GM19238 (cell line): ENCODE data around the gene MAP2K3.
"Not testable (repeated sequence)": the region's sequence is repeated elsewhere in the genome, so short reads cannot be mapped to it uniquely, and the experiment has no call there.

Source experiments
- DNase-seq: peaks from one replicate; pipeline ENCODE4 v3.0.0; 2011; ENCODE audit warnings: low spot score; ENCODE audit not compliant: insufficient read length

The MAP2K3 gene

GRCh38 chr17:21296097-21297025 is 11.8 kb downstream of the MAP2K3 start:
- DNase-seq = no peak

DNA sequence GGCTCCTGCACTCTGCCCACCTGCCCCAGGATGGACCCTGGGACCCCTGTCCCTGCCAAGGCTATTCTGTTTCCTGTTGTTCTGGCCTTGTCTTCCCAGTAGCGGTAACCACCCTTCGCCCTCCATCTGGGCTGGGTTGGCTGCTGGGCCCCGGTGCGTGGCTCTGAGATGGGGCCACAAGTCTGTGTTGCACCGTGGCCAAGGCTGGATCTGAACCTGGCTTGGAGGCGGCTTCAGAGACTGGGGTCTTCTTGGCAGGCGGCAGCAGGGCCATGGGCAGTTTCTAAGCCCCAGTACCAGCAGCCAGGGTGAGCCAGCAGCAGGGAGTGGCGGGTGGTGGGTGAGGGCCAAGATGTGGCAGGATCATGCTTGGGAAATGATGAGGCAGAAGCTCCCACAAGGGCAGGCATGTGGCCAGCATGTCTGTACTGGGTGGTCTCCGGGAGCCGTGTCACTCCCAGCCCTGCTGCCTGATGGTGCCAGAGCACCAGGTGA is 12.6 kb downstream of the MAP2K3 start:
- no peak for DNase-seq

GRCh38 chr17:21297597-21297996 is 13.1 kb downstream of the MAP2K3 start:
- DNase-seq = no peak

GRCh38 chr17:21298056-21298982 is 13.8 kb downstream of the MAP2K3 start:
- DNase-seq = no peak

DNA sequence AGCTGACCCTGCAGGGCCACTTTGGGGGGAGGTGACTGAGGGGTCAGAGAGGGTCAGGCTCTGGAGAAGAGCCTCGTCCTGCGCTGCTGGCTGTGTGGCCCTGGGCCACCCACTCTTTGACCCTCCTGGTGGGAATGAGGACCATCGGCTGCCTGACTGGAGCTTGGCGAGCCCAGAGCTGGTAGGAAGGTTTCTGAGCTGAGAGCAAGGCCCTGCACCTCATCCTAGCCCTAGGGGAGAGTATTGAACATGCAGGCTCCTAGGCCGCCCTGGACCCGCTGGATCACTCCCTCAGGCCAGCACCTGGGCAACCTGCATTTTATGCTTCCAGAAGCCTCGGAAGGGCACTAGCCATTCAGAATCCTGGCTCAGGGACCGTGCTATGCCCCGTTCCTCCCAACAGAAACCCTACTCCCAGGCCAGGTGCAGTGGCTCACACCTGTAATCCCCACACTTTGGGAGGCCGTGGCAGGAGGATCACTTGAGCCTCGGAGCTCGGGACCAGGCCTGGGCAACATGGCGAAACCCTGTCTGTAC is 14.5 kb downstream of the MAP2K3 start:
- DNase-seq = no peak

DNA sequence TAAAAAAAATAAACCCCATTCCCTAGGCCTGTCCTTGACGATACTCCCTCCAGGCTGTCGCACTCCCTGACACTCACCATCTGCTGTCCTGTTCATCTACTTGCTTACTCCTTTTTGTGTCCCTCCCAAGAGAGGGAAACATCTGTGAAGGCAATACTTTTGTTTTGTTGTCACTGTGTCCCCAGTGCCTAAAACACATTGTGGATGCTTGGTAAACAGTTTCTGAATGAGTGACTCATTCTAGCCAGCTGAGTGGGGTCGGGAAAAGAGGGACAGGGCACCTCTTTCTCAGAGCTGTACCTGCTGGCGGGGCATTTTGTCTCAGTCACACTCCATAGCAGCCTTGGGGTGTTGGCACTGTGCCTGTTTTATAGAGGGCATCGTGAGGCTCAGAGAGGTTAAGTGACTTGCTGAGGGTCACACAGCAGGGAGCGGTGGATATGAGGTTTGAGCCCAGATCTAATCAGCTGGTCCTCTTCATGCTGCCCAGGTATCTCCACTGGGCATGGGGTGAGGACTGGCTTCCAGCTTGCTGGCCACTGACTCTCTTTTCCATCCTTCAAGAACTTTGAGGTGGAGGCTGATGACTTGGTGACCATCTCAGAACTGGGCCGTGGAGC is 15.6 kb downstream of the MAP2K3 start:
- no peak for DNase-seq

DNA sequence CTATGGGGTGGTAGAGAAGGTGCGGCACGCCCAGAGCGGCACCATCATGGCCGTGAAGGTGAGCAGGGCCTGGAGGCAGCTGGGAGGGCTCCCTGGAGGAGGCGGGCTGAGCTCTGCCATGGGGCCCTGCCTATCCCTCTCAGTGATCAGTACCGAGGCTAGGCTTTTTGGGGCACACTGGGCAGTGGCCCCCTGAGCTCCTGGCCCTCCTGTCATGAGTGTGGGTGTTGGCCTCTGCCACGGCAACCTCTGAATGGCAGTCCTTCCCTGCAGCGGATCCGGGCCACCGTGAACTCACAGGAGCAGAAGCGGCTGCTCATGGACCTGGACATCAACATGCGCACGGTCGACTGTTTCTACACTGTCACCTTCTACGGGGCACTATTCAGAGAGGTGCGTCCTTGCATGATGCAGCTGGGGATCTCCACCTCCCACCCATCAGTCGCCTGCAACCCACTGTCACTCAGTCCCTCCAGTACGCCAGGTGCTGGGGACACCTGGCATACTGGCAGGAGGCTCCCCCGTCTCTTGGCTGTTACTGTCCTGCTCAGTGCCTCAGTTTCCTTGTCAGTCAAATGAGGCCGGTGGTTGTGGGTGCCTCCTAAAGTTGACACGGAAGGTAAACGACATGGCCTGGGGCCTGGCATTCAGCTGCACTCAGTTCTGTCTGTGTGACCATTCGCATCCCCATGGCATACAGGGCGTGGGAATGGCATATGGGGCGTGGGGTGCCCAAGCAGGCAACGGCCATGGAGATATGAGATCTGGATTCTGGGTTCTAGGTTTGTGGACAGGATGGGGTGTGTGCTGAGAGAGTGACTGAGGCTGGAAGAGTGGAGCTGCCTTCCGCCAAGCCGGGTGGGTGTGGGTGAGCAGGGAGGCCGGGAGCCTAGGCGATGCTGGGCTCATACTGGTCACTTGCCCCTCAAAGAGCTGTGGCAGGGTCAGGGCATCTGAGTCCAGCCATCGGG is 16.4 kb downstream of the MAP2K3 start:
- no peak for DNase-seq

- no peak for DNase-seq
These were observed 17.4 kb downstream of the MAP2K3 start for GRCh38 chr17:21301593-21302550.

GRCh38 chr17:21302711-21303425 is 18.4 kb downstream of the MAP2K3 start:
- no peak for DNase-seq

- DNase-seq = no peak
These were observed 19.0 kb downstream of the MAP2K3 start for GRCh38 chr17:21303441-21304065.

DNA sequence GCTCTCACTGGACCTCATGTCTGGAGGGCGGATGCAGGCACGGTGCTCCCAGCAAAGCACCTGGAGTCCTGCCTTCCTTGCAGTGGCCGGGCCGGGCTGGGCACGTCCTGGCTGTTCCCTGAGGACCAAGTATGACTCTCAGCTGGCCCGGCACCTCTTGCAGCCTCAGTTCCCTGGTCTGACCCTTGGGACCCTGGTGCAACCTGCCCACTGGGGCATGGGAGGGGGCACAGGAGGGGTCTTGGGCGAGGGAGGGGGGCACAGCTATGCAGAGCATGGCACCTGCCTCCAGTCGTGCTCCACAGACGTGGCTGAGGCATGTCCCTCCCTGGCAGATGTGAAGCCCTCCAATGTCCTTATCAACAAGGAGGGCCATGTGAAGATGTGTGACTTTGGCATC is 19.6 kb downstream of the MAP2K3 start:
- no peak for DNase-seq

- not testable (repeated sequence) for DNase-seq
These were observed 20.1 kb downstream of the MAP2K3 start for GRCh38 chr17:21304551-21305151.

DNA sequence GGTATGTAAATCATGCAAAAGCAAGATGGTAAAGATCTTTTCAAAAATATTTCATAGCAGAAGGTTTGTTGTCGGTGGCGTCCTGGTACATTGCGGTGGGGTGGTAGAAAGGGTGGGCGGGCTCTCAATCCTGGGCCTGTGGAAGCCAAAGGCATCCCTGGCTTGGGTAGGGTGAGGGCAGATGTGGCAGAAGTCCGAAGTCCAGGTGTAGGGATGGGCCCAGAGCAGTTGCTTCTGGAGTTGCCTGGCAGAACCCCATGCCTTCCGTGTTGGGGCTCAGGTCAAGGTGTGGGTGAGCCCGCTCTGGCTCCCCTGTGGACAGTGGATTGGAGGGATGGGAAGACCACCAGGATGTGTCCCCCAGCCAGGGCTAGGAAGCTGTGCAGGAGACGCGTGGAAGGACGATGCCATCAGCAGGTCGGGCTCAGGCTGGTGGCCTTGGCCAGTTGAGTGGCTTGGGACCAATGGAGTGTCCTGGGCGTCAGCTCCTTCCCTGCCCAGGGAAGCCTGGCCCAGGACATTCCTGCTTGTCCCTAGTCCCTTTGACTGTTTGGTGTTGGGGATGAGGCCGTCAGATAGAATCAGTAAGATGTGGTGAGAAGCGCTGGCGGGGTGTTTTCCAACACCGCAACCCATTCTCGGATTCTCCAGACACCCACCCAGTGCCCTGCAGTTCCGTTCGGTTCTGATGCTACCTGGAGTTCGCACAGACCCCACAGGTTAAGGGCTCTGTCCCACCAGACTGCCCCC is 21.1 kb downstream of the MAP2K3 start:
- not testable (repeated sequence) for DNase-seq

DNA sequence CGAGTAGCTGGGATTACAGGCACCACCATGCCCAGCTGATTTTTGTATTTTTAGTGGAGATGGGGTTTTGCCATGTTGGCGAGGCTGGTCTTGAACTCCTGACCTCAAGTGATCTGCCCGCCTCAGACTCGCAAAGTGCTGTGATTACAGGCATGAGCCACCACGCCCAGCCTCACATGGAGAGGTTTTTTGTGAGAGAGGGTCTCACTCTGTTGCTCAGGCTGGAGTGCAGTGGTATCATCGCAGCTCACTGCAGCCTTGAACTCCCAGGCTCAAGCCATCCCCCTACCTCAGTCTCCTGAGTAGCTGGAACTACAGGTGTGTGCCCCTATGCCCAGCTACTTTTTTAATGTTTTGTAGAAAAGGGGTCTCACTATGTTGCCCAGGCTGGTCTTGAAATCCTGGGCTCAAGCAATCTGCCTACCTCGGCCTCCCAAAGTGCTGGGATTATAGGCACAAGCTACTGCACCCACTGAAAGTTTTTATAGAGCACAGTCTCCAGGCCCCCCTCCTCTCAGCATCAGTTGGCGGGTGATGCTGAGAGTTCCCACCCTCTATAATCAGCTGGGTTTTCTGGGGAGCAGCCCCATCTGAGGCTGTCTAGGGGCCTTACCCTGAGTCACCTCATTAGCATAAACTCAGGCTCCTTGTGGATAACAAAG is 22.2 kb downstream of the MAP2K3 start:
- not testable (repeated sequence) for DNase-seq

GRCh38 chr17:21307273-21307625 is 22.7 kb downstream of the MAP2K3 start:
- DNase-seq = not testable (repeated sequence)

DNA sequence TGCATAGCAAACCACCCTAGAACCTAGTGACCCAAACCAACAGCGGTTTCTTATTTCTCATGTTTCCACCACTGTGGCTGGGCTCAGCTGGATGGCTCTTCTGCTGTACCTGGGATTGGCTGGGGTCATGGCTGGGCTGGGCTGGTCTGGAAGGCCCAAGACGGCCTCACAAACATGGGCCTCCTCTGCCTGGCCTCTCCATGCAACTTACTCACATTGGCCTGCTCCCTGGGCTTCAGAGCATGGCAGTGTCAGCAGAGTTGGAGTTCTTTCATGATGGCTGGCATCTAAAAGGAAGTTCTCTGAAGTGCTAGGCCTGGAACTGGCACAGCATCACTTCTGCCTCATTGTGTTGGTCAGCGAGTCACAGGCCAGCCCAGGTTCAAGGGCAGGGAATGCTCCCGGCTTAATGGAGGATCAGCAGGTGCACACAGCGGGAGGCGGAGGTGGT is 24.4 kb downstream of the MAP2K3 start:
- DNase-seq = not testable (repeated sequence)
